Neural cell (in vitro differentiated cells): Measurements from ENCODE around the gene PDE4D.

Source experiments
- CTCF ChIP-seq: fragments of 450-650 bp; IDR thresholded peaks from 2 replicates; pipeline ENCODE4 v1.5.1; 2014; ENCODE audit warnings: antibody characterized with exemption, mild to moderate bottlenecking, moderate library complexity; ENCODE audit not compliant: poor library complexity, severe bottlenecking
- EP300 ChIP-seq: fragments of 450-650 bp; conservative IDR thresholded peaks from 2 replicates; pipeline ENCODE4 v1.6.1; 2014; ENCODE audit warnings: antibody characterized with exemption, mild to moderate bottlenecking, moderate library complexity; ENCODE audit not compliant: poor library complexity, severe bottlenecking
- POLR2AphosphoS5 ChIP-seq: IDR thresholded peaks from 2 replicates; pipeline ENCODE4 v1.6.1; 2012
- SMC3 ChIP-seq: fragments of 450-650 bp; conservative IDR thresholded peaks from 2 replicates; pipeline ENCODE4 v1.6.1; 2014; ENCODE audit warnings: antibody characterized with exemption, mild to moderate bottlenecking, moderate library complexity; ENCODE audit not compliant: poor library complexity
- TAF1 ChIP-seq: IDR thresholded peaks from 2 replicates; pipeline ENCODE4 v1.6.1; 2012; ENCODE audit warnings: low read depth

GRCh38 chr5:59178071-59178470 lies 715.5 kb downstream of the PDE4D start:
- TF ChIP-seq POLR2AphosphoS5 (no peak), CTCF (no peak), SMC3 (no peak), EP300 (no peak), TAF1 (no peak)
